Measurements from ENCODE around the gene KAT8.

Gene KAT8

DNA sequence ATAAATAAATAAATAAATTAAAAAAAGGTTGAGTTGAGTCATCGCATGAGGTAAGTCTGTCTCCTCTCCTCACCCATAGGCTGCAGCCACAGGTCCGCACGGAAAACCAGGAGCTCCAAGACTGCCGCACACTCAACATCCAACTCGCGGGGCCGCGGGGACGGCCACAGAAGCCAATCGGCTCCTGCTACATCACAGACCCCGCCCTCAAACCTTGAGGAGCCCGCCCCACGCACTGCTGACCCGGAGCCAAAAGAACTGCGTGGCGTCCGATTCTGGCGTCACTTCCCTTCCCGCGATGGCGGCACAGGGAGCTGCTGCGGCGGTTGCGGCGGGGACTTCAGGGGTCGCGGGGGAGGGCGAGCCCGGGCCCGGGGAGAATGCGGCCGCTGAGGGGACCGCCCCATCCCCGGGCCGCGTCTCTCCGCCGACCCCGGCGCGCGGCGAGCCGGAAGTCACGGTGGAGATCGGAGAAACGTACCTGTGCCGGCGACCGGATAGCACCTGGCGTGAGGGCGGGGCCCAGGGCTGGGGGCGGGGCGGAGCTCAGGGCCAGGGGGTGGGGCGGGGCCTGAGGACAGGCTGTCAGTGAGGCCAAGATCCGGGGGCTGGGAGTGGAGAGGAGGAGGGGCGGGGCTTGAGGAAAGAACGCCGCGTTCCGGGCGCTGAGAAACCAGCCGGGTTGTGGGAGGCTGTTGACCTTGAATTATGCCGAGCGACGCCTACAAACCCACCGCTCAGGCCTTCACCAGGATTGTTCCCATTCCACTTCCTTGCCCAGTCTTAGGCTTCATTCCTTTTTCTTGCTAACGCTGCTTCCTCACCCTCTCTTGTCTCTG lies at the start of gene KAT8:
Gene KAT8, plus strand, starts transcription at position 281 of the 839 bp plus-strand sequence. Its CDS starts 18 bp downstream, at position 299.
- peak; percentile 99 for DNase-seq

DNA sequence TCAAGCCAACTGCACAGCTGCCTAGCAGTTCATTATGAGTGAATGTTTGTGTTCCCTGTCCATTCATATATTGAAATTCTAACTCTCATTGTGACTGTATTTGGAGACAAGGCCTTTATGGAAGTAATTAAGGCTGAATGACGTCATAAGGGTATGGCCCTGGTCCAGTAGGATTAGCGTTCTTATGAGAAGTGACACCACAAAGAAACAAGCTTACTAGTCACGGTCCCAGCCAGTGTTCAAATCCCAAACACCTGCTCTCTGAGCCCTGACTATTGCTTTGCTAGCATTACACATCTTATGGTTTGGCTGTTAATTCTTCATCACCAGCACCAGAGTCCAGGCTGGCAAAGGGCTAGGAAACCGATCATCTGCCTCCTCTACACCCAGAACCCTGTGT lies 45.6 kb upstream of the KAT8 start:
- peak; percentile 38 for DNase-seq

DNA sequence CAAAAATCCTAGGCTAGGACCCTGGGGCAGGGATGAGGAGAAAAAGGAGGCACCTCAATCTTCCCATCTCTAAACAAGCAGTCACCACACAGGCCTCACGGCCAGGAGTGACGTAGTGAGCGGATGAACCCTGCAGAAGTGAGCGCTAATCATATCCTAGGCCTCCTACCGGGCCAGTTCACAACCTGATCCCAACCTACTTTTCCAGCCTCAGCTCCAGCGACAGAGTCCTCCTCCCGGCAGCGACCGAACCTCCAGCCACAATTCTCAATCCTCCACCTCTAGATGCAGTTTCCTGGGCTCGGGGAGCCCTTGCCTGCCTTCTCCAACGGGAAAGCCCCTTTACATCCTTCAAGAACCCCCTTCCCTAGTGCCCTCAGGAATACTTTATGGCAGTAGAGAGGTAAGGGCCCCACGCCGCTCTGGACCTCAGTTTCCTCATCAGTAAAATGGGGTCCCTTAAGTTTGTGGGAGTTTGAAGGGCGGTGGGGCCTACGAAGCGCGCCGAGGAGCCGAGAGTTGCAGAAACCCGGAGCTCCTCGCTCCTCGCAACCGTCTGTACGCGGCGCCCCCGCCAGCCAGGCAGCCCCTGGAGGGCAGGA lies 44.8 kb upstream of the KAT8 start:
- DNase-seq = peak; percentile 28

DNA sequence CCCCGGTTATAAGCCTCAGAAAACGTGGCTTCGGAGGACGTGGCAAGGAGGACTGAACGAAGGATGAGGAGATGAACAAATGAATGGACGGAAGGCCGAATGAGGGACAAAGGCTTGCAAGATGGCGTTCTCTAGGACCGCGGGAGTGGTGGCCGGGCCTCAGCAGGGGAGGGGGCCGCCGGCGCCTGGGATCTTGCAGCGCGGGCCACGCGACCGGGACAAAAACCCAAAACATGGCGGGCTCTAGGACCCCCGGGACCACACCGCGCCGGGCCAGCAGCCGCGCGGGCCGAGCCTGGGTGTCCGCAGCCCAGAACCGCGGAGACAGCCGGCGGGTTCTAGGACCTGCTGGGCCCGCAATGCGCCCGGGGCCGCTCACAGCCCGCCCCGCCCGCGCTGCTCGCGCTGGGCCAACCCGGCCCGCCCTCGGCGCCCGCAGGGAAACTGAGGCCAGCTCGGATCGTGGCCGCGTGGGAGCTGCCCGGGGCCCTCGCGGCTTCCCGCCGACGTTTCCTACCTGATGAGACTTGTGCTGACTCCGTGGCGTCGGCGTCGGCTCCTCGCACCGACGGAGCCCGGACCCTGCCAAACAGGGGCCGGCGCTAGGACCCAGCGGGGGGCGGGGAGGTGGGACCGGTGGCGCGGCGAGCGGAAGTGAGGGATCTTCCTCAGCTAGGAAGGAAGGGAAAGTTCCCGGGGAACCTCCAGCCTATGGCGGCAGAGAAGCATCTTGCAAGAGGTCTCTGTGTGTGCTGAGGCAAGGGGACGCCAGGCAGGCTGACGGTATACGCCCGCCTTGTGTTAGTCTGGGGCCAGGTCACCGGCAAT lies 44.1 kb upstream of the KAT8 start:
- peak; percentile 95 for DNase-seq

DNA sequence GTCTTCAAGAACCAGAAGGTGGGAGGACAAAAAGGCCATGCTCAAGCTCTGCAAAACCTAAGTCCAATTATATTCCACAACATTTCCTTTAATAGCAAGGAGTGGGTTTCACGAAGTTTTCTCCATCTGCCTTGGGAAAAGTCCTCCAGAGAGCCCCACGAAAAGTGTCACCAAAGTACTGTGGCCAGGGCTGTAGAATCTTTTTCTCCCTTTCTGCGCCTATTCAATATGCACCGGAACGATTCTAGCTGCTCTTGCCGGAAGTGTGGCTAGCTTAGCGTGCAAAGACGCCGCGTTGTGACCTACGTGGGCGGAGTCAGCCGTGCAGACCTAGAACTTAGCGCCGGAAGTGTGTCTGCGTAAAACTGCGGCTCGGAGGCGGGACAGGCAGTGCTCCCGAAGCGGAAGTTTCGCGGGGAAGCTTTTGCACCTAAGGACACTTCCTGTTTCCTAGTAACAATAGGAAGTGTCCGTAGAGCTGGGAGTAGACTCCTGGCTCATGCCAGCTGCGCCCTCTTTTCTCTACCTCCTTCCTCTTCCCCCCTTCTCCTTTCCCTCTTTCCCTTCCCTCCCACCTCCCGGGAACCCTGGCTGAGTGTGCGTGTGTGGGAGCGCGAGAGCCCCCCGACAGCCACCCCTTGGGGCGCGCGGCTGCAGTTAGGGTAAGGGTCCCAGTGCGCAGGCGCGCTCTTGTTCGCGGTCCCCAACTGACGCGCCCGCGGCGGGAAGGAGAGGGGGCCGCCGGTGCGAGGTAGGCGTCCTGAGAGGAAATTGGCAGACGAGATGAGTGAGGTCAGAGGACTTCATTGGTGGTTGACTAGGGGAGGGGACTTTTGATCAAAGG lies 43.3 kb upstream of the KAT8 start, which contains the start of the genes ZNF646 and ZNF668:
Gene ZNF646, plus strand, starts transcription at position 453 of the 844 bp plus-strand sequence. CDS start 1,903 bp downstream, outside the sequence.
Gene ZNF668, minus strand, starts transcription at position 271 of the 844 bp plus-strand sequence. CDS start 9,781 bp downstream, outside the sequence.
- DNase-seq = peak; percentile 100

DNA sequence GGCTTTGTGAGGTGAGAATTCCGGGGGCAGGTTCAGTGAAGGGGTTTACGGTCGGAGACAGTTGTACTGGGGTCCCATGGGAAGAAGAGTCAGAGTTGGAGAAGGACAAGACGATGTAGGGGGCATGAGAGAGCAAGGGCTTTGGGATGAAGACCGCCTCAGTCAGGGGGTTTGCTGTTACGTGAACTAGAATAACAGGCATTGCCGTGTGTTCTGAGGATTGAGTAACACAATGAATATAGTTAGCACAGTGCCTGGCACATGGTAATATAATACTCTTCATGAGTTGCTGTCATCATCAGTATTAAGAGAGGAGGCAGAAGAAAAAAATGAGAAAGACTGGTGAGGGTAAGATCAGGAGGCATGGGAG lies 42.7 kb upstream of the KAT8 start:
- peak; percentile 16 for DNase-seq

DNA sequence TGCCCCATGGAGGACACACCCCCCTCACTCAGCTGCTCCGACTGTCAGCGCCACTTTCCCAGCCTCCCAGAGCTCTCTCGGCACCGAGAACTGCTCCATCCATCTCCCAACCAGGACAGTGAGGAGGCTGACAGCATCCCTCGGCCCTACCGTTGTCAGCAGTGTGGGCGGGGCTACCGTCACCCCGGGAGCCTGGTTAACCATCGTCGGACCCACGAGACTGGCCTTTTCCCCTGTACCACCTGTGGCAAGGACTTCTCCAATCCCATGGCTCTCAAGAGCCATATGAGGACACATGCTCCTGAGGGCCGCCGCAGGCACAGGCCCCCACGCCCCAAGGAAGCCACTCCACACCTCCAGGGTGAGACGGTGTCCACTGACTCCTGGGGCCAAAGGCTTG lies 41.1 kb upstream of the KAT8 start:
- DNase-seq = no peak

DNA sequence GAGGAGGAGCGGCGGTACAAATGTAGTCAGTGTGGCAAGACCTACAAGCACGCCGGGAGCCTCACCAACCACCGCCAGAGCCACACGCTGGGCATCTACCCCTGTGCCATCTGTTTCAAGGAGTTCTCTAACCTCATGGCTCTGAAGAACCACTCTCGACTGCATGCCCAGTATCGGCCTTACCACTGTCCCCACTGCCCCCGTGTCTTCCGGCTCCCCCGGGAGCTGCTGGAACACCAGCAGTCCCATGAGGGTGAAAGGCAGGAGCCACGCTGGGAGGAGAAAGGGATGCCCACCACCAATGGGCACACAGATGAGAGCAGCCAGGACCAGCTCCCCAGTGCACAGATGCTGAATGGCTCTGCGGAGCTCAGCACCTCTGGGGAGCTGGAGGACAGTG lies 40.4 kb upstream of the KAT8 start:
- DNase-seq = no peak

DNA sequence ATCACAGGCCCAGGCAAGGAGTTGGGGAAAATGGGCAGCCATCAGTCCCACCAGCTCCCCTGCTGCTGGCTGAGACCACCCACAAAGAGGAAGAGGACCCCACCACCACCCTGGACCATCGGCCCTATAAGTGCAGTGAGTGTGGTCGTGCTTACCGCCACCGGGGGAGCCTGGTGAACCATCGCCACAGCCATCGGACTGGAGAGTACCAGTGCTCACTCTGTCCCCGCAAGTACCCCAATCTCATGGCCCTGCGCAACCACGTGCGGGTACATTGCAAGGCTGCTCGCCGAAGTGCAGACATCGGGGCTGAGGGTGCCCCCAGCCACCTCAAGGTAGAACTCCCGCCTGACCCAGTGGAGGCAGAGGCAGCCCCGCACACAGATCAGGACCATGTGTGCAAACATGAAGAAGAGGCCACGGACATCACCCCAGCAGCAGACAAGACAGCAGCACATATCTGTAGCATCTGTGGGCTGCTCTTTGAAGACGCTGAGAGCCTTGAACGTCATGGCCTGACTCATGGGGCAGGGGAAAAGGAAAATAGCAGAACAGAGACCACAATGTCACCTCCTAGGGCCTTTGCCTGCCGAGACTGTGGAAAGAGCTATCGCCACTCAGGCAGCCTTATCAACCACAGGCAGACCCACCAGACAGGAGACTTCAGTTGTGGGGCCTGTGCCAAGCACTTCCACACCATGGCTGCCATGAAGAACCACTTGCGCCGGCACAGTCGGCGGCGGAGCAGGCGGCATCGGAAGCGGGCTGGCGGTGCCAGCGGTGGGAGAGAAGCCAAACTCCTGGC lies 39.7 kb upstream of the KAT8 start:
- DNase-seq = no peak

DNA sequence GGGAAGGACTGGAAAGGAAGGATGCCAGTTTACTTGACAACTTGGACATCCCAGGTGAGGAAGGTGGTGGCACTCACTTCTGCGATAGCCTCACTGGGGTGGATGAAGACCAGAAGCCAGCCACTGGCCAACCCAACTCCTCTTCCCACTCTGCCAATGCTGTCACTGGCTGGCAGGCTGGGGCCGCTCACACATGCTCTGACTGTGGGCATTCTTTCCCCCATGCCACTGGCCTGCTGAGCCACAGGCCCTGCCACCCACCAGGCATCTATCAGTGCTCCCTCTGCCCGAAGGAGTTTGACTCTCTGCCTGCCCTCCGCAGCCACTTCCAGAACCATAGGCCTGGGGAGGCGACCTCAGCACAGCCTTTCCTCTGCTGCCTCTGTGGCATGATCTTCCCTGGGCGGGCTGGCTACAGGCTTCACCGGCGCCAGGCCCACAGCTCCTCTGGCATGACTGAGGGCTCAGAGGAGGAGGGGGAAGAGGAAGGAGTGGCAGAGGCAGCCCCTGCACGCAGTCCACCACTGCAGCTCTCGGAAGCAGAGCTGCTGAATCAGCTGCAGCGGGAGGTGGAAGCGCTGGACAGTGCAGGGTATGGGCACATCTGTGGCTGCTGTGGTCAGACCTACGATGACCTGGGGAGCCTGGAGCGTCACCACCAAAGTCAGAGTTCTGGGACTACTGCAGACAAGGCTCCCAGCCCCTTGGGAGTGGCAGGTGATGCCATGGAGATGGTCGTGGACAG lies 38.7 kb upstream of the KAT8 start:
- DNase-seq = no peak

DNA sequence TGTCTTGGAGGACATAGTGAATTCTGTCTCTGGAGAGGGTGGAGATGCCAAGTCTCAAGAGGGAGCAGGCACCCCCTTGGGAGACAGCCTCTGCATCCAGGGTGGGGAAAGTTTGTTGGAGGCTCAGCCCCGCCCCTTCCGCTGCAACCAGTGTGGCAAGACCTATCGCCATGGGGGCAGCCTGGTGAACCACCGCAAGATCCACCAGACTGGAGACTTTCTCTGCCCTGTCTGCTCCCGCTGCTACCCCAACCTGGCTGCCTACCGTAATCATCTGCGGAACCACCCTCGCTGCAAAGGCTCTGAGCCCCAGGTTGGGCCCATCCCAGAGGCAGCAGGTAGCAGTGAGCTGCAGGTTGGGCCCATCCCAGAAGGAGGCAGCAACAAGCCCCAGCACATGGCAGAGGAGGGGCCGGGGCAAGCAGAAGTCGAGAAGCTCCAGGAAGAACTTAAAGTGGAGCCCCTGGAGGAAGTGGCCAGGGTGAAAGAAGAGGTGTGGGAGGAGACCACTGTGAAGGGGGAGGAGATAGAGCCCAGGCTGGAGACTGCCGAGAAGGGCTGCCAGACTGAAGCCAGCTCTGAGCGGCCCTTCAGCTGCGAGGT lies 38.0 kb upstream of the KAT8 start:
- no peak for DNase-seq

DNA sequence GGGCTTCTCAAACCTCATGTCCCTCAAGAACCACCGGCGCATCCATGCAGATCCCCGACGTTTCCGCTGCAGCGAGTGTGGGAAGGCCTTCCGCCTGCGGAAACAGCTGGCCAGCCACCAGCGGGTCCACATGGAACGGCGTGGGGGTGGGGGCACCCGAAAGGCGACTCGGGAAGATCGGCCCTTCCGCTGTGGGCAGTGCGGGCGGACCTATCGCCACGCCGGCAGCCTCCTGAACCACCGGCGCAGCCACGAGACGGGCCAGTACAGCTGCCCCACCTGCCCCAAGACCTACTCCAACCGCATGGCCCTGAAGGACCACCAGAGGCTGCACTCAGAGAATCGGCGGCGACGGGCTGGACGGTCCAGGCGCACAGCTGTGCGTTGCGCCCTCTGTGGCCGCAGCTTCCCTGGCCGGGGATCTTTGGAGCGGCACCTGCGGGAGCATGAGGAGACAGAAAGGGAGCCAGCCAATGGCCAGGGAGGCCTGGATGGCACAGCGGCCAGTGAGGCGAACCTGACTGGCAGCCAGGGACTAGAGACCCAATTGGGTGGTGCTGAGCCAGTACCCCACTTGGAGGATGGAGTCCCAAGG lies 37.3 kb upstream of the KAT8 start:
- DNase-seq = no peak

DNA sequence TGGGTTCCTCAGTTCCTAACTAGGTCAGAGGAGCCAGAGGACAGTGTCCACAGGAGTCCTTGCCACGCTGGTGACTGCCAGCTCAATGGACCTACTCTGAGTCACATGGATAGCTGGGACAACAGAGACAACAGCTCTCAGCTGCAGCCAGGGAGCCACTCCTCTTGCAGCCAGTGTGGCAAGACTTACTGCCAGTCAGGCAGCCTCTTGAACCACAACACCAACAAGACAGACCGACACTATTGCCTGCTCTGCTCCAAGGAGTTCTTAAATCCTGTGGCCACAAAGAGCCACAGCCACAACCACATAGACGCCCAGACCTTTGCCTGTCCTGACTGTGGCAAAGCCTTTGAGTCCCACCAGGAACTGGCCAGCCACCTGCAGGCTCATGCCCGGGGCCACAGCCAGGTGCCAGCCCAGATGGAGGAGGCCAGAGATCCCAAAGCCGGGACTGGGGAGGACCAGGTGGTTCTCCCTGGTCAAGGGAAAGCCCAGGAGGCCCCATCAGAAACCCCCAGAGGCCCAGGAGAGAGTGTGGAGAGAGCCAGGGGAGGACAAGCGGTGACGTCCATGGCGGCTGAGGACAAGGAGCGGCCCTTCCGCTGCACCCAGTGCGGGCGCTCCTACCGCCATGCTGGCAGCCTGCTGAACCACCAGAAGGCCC lies 36.6 kb upstream of the KAT8 start:
- DNase-seq = no peak

DNA sequence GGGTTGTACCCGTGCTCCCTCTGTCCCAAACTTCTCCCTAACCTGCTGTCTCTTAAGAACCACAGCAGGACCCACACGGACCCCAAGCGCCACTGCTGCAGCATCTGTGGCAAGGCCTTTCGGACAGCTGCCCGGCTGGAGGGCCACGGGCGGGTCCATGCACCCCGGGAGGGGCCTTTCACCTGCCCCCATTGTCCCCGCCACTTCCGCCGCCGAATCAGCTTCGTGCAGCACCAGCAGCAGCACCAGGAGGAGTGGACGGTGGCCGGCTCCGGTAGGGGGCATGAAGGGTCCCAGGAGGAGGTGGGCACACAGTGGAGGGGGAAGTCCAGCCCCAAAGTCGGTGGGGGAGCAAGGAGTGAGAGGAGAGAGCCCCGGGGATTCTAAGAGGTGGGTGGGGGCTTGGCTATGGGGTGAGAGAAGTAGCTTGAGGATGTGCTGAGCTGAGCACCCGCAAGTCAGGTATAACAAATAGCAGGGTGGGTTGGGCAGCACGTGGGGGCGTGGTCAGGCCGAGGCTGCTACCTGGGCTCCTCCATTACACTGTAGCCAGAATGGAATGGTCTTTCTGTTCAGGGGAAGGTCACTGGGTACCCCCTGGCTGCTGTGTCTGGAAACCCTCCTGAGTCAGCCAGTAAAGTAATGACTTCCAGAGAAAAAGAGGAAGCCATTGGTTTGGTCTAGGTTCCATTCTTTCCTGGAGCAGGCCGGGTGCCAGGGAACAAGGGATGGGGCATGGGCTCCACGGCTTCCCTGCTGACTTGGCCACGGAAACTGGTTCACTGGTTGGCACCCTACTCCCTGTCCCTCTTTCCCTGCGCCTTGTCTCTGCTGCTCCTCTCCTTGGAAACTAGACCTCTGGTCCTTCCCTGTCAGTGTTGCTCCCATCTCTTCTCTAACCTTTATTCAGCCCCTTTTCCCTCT lies 35.8 kb upstream of the KAT8 start:
- DNase-seq = peak; percentile 45

DNA sequence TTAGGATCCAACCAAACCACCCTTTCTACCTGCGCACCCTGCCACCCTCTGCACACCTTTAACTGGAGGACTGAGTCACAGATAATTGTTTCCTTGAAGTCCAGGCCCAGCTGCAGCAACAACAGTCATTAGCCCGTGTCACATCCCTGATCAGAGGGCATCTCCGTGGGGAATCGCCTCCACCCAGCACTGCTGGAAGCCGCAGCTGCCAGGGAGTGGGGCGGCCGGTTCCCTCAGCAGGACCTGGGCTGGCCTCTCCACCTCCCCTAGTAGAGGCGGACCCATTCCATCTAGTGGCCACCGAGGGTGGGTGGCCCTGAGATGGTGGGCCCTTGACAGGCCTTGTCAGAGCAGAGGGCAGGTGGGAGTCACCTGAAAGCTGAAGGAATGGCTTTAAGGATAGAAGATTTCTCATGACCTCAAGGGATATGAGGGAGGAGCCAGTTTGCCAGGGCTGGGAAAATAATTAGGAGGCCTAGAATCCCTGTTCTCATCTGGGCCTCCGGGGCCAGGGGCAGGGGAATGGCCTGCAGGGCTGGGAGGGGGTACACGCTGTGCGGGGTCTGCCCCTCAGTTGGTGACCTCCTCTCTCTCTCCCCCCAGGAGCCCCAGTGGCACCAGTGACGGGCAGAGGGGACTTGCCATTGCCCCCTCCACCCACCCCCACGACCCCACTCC lies 35.0 kb upstream of the KAT8 start:
- no peak for DNase-seq

DNA sequence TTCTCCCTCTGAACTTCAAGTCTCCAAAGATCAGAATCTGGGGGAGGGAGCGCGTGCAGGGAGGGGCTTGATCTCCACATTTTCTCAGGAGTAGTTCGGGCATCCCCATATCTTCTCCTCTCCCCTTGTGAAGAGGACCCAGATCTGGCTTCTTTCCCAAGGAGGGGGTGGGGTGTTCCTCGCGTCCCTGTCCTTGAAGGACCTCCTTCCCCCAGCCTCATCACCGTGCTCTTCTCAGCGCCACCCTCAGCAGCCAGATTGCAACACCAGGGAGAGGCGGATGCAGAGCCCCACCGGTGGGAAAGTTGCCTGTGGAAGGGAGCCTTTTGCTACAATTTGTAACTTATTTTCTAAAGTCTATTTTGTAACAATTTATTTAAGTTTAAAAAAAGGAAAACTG lies 34.4 kb upstream of the KAT8 start:
- no peak for DNase-seq

DNA sequence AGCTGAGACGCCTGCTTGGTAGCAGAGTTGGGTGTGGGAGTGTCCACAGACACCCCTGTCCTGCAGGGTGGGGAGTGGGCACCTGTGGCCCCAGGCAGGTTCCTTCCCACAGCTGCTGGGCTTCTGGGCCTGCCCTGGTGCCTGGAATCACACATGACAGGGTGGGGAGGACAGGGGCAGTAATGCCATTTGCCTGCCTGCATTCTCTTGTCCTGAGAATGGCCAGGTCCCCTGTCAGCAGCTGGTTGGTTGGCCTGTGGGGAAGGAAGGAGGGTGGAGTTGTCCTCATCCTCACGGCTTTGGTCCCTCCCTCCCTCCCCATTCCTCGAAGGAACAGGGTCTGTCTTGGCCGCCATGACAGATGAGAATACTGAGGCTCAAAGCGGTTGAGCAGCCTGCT lies 33.9 kb upstream of the KAT8 start:
- DNase-seq = no peak

DNA sequence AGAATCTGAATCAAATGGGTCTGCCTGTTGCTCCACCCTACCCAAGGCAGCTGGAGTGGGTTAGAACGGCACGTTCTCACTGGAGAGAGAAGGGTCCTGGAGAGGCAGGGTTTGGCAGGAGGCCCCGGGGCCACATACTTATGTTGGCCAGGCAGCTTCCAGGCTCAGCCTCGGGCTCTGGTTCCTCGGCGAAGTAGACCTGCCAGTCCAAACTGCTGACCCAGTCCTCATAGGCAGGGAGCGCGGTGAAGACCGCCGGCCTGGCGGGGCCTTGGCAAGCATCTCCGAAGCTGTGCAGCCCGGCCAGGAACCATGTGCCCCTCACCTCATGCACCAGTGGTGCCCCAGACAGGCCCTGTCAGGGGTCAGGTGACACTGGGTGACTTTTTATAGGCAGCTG lies 33.5 kb upstream of the KAT8 start:
- DNase-seq = no peak

Data from suppressor macrophage treated with lipopolysaccharide for 4 hours (primary cell).